Measurements from ENCODE around the gene KRTAP9-1. TPM values are rescaled to one million over a fixed set of nuclear protein-coding genes. Genes with fewer than 3 reads are reported as not detected.

KRTAP9-1 gene
- total and polyA plus RNA-seq, 2 of the 13 experiments (the other 11 are each of a cell fraction or from before 2014, with no cell fraction given) = not detected

GRCh38 chr17:41176744-41177387, 12.8 kb upstream of the KRTAP9-1 start:
- under 1% methylated on average over 3 of the region's 3 CpGs for WGBS (ENCODE audit: low lambda C conversion rate)
- FAIRE-seq (no peak), ATAC-seq (no peak), DNase-seq (ENCODE audit: low spot score) (no peak)
- in situ Hi-C loops (cut with HindIII; ENCODE audit: extremely low pct_ligation_motif_present, low pct_unique_long_range_greater_than_20kb) (no loop called here), intact Hi-C loops (cut with micrococcal nuclease; ENCODE audit: unreplicated experiment) (loop anchor here (10.0 kb wide), 1 partner anchor 272 kb away; no protein-coding TSS in a partner anchor)
- Histone ChIP-seq H3K4me2 (ENCODE audit: low read depth, low read length) (no peak overlapping the region), H3K36me3 (replicated peaks in 1 of 2; ENCODE audit: control insufficient read depth in 1 of 2, insufficient read depth in 2 of 2, low read length in 2 of 2) (no peaks in the 10 kb centered on the region), H3K27ac (ENCODE audit: extremely low read length, insufficient read depth, low read length) (no peak overlapping the region), H3K27me3 (ENCODE audit: control insufficient read depth in 1 of 2, insufficient read depth in 2 of 2, low read length in 2 of 2) (peaks cover 0 to 33% of the 10 kb centered on the region in 2 experiments; a peak in 3 of 5 replicates), H3K9me3 (ENCODE audit: low read length) (no peaks in the 10 kb centered on the region), H3K4me3 (replicated peaks in 1 of 3; ENCODE audit: insufficient read depth in 1 of 3, low read depth in 2 of 3, low read length in 3 of 3) (no peak overlapping the region), H3K9ac (ENCODE audit: insufficient read depth, low read depth, low read length) (no peak overlapping the region), H3K4me1 (ENCODE audit: insufficient read depth, low read length) (no peaks in the 10 kb centered on the region), H3K79me2 (ENCODE audit: insufficient read depth, low read length) (no peaks in the 10 kb centered on the region), H2AFZ (ENCODE audit: low read length) (no peak overlapping the region), H4K20me1 (ENCODE audit: insufficient read depth, low read length) (no peaks in the 10 kb centered on the region)
- BruUV-seq (replicated peaks) = no TSS peak
- POLR2A ChIA-PET = no interaction called here
- CTCF ChIA-PET (ENCODE audit: low intra/inter-chr PET ratio, low total read pairs) = no interaction called here
- TF ChIP-seq ATRX (CRISPR knock-in tag; IDR thresholded peaks at IDR 0.05; ENCODE audit: borderline replicate concordance) (no peak), ZNF234 (CRISPR knock-in tag; conservative IDR thresholded peaks at IDR 0.05) (no peak), MBNL3 (CRISPR knock-in tag; conservative IDR thresholded peaks at IDR 0.05) (no peak), MIXL1 (CRISPR knock-in tag; IDR thresholded peaks at IDR 0.05) (no peak), ZBTB7B (CRISPR knock-in tag; IDR thresholded peaks at IDR 0.05) (no peak), ZNF720 (CRISPR knock-in tag; IDR thresholded peaks at IDR 0.05) (no peak)

- H3K9me3 ChIP-seq (ENCODE audit: low read length) = no peaks in the 10 kb centered on the region
- no peaks in the 10 kb centered on the region for H4K20me1 ChIP-seq (ENCODE audit: insufficient read depth, low read length)
- no peak for TF ChIP-seq SRSF9 (IDR thresholded peaks at IDR 0.05; ENCODE audit: borderline replicate concordance, insufficient read depth, low read depth, low read length, poor library complexity, severe bottlenecking)
- no peak for TF ChIP-seq HMG20B (CRISPR knock-in tag; conservative IDR thresholded peaks at IDR 0.05)
- no peak for TF ChIP-seq SKI (IDR thresholded peaks at IDR 0.05; ENCODE audit: partially characterized antibody)
- TF ChIP-seq SOX5 (CRISPR knock-in tag; IDR thresholded peaks at IDR 0.05; ENCODE audit: borderline replicate concordance) = no peak
- no peak for TF ChIP-seq ZSCAN31 (CRISPR knock-in tag; IDR thresholded peaks at IDR 0.05; ENCODE audit: low read depth)
- TF ChIP-seq ZNF160 (CRISPR knock-in tag; IDR thresholded peaks at IDR 0.05) = no peak
- TF ChIP-seq ERF (CRISPR knock-in tag; IDR thresholded peaks at IDR 0.05) = no peak
- no peak for TF ChIP-seq ZNF576 (CRISPR knock-in tag; IDR thresholded peaks at IDR 0.05)
- TF ChIP-seq ZNF598 (CRISPR knock-in tag; IDR thresholded peaks at IDR 0.05; ENCODE audit: borderline replicate concordance) = no peak
- TF ChIP-seq TFAP4 (IDR thresholded peaks at IDR 0.05; ENCODE audit: borderline replicate concordance, low read depth) = no peak
- no peak for TF ChIP-seq TCF7 (IDR thresholded peaks at IDR 0.05; ENCODE audit: low read depth)
- TF ChIP-seq NFATC3 (CRISPR knock-in tag; IDR thresholded peaks at IDR 0.05) = no peak
- TF ChIP-seq CENPX (CRISPR knock-in tag; IDR thresholded peaks at IDR 0.05) = no peak
- DNase-seq (ENCODE audit: low spot score) (no peak), ATAC-seq (no peak), FAIRE-seq (no peak)
- ChIA-PET CTCF (ENCODE audit: low intra/inter-chr PET ratio, low total read pairs) (no interaction called here), POLR2A (no interaction called here)
- H3K79me2 ChIP-seq (ENCODE audit: insufficient read depth, low read length) = no peaks in the 10 kb centered on the region
- no peak within 1 kb of the TSS for H3K4me2 ChIP-seq (ENCODE audit: low read depth, low read length)
- peaks cover 0 to 33% of the 10 kb centered on the region in 2 experiments; a peak in 3 of 5 replicates for H3K27me3 ChIP-seq (ENCODE audit: control insufficient read depth in 1 of 2, insufficient read depth in 2 of 2, low read length in 2 of 2)
- BruUV-seq (replicated peaks) = no TSS peak
- no peak within 1 kb of the TSS for H3K9ac ChIP-seq (ENCODE audit: insufficient read depth, low read depth, low read length)
- H3K27ac ChIP-seq (ENCODE audit: extremely low read length, insufficient read depth, low read length) = no peak within 1 kb of the TSS
- WGBS (ENCODE audit: low lambda C conversion rate) = 38% methylated on average over 3 of the region's 7 CpGs
- in situ Hi-C loops (cut with HindIII; ENCODE audit: extremely low pct_ligation_motif_present, low pct_unique_long_range_greater_than_20kb) = no loop called here
- no peaks in the 10 kb centered on the region for H3K36me3 ChIP-seq (replicated peaks in 1 of 2; ENCODE audit: control insufficient read depth in 1 of 2, insufficient read depth in 2 of 2, low read length in 2 of 2)
- no peaks in the 10 kb centered on the region for H3K4me1 ChIP-seq (ENCODE audit: insufficient read depth, low read length)
- intact Hi-C loops (cut with micrococcal nuclease; ENCODE audit: unreplicated experiment) = loop anchor here (10.0 kb wide), 1 partner anchor 273 kb away; no protein-coding TSS in a partner anchor
- H2AFZ ChIP-seq (ENCODE audit: low read length) = no peak within 1 kb of the TSS
- no peak within 1 kb of the TSS for H3K4me3 ChIP-seq (replicated peaks in 1 of 3; ENCODE audit: insufficient read depth in 1 of 3, low read depth in 2 of 3, low read length in 3 of 3)
Observed at GRCh38 chr17:41177727-41178271, 11.9 kb upstream of the KRTAP9-1 start, which contains the start of gene KRTAP4-2. KRTAP4-2 (minus strand) TSS chr17:41178221; CDS start chr17:41178164, 57 bp downstream.
